CD4-positive, alpha-beta T cell treated with Interleukin-15 for 4 hours (primary cell): Measurements from ENCODE around the gene POLD3.
"Not testable (repeated sequence)": the region's sequence is repeated elsewhere in the genome, so short reads cannot be mapped to it uniquely, and the experiment has no call there.

Experiments
- DNase-seq: peaks from one replicate; pipeline ENCODE4 v3.0.0-alpha.2; 2020; ENCODE audit warnings: low spot score

POLD3 gene

GRCh38 chr11:74581954-74582547 is 10.3 kb upstream of the POLD3 start:
- no peak for DNase-seq

- DNase-seq: no peak
These were observed 9.3 kb upstream of the POLD3 start for GRCh38 chr11:74583024-74583624.

- not testable (repeated sequence) for DNase-seq
These were observed 1.9 kb upstream of the POLD3 start for GRCh38 chr11:74590492-74590891.

GRCh38 chr11:74592063-74592440 is 330 bp upstream of the POLD3 start:
- DNase-seq: no peak

GRCh38 chr11:74593463-74593862 is 1.1 kb downstream of the POLD3 start:
- no peak for DNase-seq

GRCh38 chr11:74602637-74603556 is 10.5 kb downstream of the POLD3 start:
- DNase-seq: no peak

GRCh38 chr11:74603845-74604244 is 11.5 kb downstream of the POLD3 start:
- no peak for DNase-seq

GRCh38 chr11:74604311-74604710 is 11.9 kb downstream of the POLD3 start:
- DNase-seq: no peak

- no peak for DNase-seq
These were observed 13.0 kb downstream of the POLD3 start for GRCh38 chr11:74605403-74605802.

GRCh38 chr11:74608431-74608830 is 16.0 kb downstream of the POLD3 start:
- DNase-seq: no peak

GRCh38 chr11:74611369-74611861 is 19.0 kb downstream of the POLD3 start:
- no peak for DNase-seq

GRCh38 chr11:74612877-74613276 is 20.5 kb downstream of the POLD3 start:
- no peak for DNase-seq

GRCh38 chr11:74615311-74615710 is 22.9 kb downstream of the POLD3 start:
- DNase-seq: no peak

GRCh38 chr11:74615988-74616387 is 23.6 kb downstream of the POLD3 start:
- DNase-seq: no peak

GRCh38 chr11:74620531-74620930 is 28.1 kb downstream of the POLD3 start:
- DNase-seq: no peak

- no peak for DNase-seq
These were observed 33.7 kb downstream of the POLD3 start for GRCh38 chr11:74626130-74626529.

GRCh38 chr11:74626604-74627003 is 34.2 kb downstream of the POLD3 start:
- DNase-seq: no peak

GRCh38 chr11:74627381-74627780 is 35.0 kb downstream of the POLD3 start:
- no peak for DNase-seq

GRCh38 chr11:74630043-74630442 is 37.7 kb downstream of the POLD3 start:
- DNase-seq: no peak

- no peak for DNase-seq
These were observed 41.3 kb downstream of the POLD3 start for GRCh38 chr11:74633406-74634393.

- DNase-seq: no peak
These were observed 42.2 kb downstream of the POLD3 start for GRCh38 chr11:74634537-74634936.
